Subcutaneous adipose tissue (tissue), 4 donors: Measurements from ENCODE around the gene CNTN6. TPM values are rescaled to one million over a fixed set of nuclear protein-coding genes. Genes with fewer than 3 reads are reported as not detected.

Source experiments
- total RNA-seq, 4 donors: library from RNA; depleted of rRNA; stranded (reverse); fragments of >200 nt; gene quantifications; one replicate each; pipeline ENCODE4 v1.1.0, GENCODE V29; 2016
- TF ChIP-seq, protein P1 (sequence below): fragments of 450-650 bp; IDR thresholded peaks from one replicate; pipeline ENCODE4 v1.5.1; 2016; ENCODE audit warnings: low read depth, mild to moderate bottlenecking, control low read depth, antibody characterized with exemption, moderate library complexity

Gene CNTN6
- total RNA-seq, 4 donors from 2014 or later: 0.17 TPM; not detected in 3

DNA sequence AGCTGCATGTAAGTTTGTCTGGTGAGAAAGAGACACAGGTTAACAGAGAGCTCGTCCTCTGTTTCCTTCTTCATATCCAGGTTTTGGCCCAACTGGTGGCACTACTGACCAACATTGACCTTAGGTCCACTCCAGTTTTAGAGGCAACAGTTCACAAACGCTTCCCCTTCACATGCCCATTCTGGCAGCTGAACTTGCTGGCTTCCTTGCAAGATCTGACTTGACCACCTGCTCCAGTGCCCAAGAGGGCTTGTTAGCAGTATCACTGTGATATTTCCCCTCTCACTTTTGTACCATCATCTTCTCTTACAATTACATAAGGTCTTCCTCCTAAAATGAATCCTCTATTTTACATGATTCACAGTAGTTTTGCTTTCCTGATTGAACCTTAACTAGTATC, 71.3 kb downstream of the CNTN6 start:
- TF ChIP-seq, protein P1, sequence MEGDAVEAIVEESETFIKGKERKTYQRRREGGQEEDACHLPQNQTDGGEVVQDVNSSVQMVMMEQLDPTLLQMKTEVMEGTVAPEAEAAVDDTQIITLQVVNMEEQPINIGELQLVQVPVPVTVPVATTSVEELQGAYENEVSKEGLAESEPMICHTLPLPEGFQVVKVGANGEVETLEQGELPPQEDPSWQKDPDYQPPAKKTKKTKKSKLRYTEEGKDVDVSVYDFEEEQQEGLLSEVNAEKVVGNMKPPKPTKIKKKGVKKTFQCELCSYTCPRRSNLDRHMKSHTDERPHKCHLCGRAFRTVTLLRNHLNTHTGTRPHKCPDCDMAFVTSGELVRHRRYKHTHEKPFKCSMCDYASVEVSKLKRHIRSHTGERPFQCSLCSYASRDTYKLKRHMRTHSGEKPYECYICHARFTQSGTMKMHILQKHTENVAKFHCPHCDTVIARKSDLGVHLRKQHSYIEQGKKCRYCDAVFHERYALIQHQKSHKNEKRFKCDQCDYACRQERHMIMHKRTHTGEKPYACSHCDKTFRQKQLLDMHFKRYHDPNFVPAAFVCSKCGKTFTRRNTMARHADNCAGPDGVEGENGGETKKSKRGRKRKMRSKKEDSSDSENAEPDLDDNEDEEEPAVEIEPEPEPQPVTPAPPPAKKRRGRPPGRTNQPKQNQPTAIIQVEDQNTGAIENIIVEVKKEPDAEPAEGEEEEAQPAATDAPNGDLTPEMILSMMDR: no peak

DNA sequence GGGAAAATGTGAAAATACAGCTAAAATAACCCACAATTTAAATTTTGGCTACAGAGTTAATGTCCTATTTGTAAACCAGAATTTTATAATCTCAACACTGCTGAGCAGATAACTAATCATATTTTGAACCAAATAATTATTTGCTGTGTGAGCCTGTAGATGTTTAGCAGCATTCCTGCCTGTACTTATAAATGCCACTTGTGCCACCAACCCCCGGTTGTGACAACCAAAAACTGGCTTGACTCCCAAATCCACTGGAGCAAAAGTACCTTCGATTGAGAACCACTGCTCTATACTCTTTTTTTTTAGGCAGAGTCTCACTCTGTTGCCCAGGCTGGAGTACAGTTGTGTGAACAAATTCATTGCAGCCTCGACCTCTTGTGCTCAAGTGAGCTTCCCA, 78.5 kb downstream of the CNTN6 start:
- TF ChIP-seq, protein P1: no peak

DNA sequence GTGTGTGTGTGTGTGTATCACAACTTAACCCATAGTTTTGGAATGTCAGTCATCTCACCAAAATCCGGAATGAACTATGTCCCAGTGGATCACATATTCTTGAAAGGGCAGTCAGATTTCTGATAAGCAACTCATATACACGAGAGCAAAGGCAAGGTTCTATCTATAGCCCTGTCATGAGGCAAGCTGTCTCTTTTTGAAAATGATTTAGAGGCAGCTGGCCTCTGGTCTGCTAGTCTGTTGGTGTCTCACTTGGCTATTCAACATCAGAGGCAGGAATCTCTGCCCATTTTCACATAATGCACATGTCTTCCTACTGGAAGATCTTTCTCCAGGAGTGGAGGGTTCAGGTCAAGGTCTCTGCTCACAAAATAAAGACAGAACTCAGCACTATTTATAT, 79.8 kb downstream of the CNTN6 start:
- TF ChIP-seq, protein P1: no peak

DNA sequence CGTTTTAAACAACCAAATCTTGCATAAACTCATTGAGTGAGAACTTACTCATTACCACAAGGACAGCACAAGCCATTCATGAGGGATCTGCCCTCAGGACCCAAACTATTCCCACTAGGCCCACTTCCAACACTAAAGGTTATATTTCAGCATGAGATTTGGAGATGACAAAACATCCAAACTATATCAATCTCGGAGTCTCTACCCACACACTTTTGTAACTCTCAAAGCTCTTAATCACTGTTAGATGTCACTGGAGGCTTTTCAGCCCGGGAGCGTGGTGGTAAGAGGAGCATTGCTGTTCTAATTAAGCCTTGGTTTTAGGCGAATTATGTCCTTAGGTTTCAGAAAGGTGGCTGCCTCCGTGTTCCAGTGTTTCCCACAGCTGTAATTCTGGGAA, 86.3 kb downstream of the CNTN6 start:
- TF ChIP-seq, protein P1: no peak

DNA sequence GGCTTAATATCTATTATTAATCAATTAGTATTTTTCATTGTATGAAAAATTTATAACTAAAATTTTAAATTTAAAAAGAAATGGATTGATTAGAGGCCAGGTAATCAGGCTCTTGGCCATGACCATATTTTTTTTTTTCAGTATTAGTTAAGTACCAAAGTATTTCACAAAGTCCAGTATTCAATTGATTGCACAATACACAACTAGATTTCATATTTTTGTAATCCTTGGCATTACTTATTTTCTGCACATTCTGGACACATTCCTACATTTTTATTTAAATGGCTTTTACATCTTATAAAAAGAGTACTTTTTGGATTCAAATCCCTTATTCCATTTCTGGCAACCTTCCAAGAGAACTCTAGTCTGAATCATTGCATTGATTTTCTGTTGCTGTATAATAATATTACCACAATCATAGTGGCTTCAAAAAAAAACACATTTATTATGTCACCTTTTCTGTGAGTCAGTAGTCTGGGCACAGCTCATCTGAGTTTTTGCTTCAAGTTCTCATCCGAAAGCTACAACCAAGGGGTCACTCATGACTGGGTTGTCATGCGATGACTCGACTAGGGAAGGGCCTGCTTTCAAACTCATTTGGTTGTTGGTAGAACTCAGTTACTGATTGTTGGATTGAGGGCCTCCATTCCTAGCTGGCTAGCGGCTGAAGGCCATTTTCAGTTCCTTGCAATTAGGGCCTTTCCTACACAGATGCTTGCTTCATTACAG, 90.7 kb downstream of the CNTN6 start:
- TF ChIP-seq, protein P1: no peak

DNA sequence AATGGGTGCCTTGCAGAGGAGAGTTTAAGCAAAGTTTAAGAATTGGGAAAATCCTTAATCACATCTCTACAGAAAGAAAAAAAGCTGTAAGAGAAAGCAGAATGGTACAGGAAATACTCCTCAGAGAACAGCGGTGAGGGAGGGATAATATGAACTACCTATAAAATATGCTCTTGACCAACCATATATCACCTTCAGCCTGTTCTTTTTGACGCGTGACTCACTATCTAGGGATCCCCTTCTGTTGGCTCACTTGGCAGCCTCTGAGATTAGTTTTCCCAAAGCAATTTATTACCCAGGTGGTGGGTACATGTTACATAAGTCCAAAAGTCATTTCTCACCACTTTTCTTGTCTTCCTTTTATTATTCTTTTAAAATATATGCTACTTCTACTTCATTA, 97.7 kb downstream of the CNTN6 start:
- TF ChIP-seq, protein P1: no peak

DNA sequence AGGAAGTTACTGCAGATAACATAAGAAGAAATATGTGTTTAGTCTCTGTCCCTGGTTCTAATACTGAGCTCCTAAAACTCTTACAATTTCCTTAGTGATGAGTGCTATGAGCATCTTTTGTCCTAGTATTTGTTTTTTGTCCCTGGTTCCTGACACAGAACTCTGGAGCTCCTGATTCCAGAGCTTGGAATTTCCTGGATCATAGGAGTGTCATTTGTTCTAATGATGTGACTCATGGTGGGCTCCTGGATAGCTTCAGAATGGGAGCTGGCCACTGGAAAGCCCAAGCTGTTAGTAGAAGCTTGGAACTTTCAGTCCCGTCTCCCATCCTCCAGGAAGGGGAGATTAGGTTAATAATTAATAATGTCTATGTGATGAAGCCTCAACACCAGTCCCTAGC, 98.2 kb downstream of the CNTN6 start:
- TF ChIP-seq, protein P1: no peak
